ENCODE data around the gene BPIFB3. TPM values are rescaled to one million over a fixed set of nuclear protein-coding genes. Genes with fewer than 3 reads are reported as not detected.
"Not testable (repeated sequence)": the region's sequence is repeated elsewhere in the genome, so short reads cannot be mapped to it uniquely, and the experiment has no call there.

The BPIFB3 gene
- total and polyA plus RNA-seq, 2 of the 4 experiments (the other 2 are of a cell fraction), result not detected

DNA sequence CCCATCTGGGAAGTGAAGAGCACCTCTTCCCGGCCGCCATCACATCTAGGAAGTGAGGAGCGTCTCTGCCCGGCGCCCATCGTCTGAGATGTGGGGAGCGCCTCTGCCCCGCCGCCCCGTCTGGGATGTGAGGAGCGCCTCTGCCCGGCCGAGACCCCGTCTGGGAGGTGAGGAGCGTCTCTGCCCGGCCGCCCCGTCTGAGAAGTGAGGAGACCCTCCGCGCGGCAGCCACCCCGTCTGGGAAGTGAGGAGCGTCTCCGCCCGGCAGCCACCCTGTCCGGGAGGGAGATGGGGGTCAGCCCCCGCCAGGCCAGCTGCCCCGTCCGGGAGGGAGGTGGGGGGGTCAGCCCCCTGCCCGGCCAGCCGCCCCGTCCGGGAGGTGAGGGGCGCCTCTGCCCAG lies 61.8 kb downstream of the BPIFB3 start:
- H3K56ac ChIP-seq (ENCODE audit: extremely low read depth, insufficient read depth, low read length); H4K5ac ChIP-seq (ENCODE audit: low read depth, low read length); DNase-seq; H4K8ac ChIP-seq (ENCODE audit: low read depth in 2 of 2, low read length in 2 of 2); H2BK120ac ChIP-seq (ENCODE audit: low read depth, low read length); H3K14ac ChIP-seq (replicated peaks; ENCODE audit: low read depth, low read length); ATAC-seq (ENCODE audit: low read depth); H3K23ac ChIP-seq (ENCODE audit: low read depth, low read length); H2BK5ac ChIP-seq (ENCODE audit: low read depth, low read length, poor library complexity, severe bottlenecking); H3K4me1 ChIP-seq (ENCODE audit: control insufficient read depth, insufficient read depth, low read length); H2BK15ac ChIP-seq (ENCODE audit: low read depth, low read length); H3K9me3 ChIP-seq (ENCODE audit: control insufficient read depth, insufficient read depth, low read length); dilution Hi-C loops (cut with HindIII; ENCODE audit: low sequenced_read_pairs, unreplicated experiment); H4K20me1 ChIP-seq (ENCODE audit: insufficient read depth, low read length); H2AK9ac ChIP-seq (replicated peaks; ENCODE audit: low read depth, low read length, poor library complexity); POLR2A ChIA-PET (ENCODE audit: unreplicated experiment); H2AFZ ChIP-seq (replicated peaks; ENCODE audit: low read length, poor library complexity); H3K9ac ChIP-seq (ENCODE audit: low read depth, low read length); H3K4me3 ChIP-seq (ENCODE audit: insufficient read depth, low read depth, low read length); BruUV-seq (replicated peaks); H3K18ac ChIP-seq (ENCODE audit: low read depth, low read length); H3K9me1 ChIP-seq (ENCODE audit: insufficient read depth, low read length); CTCF ChIA-PET; H2AK5ac ChIP-seq (ENCODE audit: low read depth, low read length); H3K79me1 ChIP-seq (ENCODE audit: low read depth in 1 of 2, low read length in 2 of 2); in situ Hi-C loops (cut with MboI; ENCODE audit: low sequenced_read_pairs); H4K91ac ChIP-seq (ENCODE audit: insufficient read depth, low read depth, low read length); H3K27me3 ChIP-seq (ENCODE audit: control insufficient read depth, insufficient read depth, low read length); H2BK20ac ChIP-seq (ENCODE audit: low read depth, low read length); H3K36me3 ChIP-seq (ENCODE audit: control insufficient read depth, insufficient read depth, low read length); H3K27ac ChIP-seq (ENCODE audit: insufficient read depth, low read length); H3K4me2 ChIP-seq (ENCODE audit: low read depth, low read length); H3K4ac ChIP-seq (ENCODE audit: low read depth, low read length); intact Hi-C loops (cut with micrococcal nuclease): not testable (repeated sequence)
- 100% methylated on average over 1 of the region's 34 CpGs; no CpG with 5 or more reads in 1 of the 2 experiments for WGBS, 2 experiments (ENCODE audit: extremely low coverage in 2 of 2, insufficient read length in 1 of 2)

Measured in IMR-90 (cell line).